Fibroblast of skin of abdomen (primary cell): ENCODE results near the gene CFD.

Experiments used
- DNase-seq: peaks from one replicate; pipeline ENCODE4 v3.0.0-alpha.2; 2013

CFD gene

GRCh38 chr19:906480-906879 lies 47.0 kb downstream of the CFD start:
- no peak for DNase-seq

GRCh38 chr19:907183-907853 lies 47.9 kb downstream of the CFD start:
- no peak for DNase-seq

GRCh38 chr19:911197-912033 lies 52.0 kb downstream of the CFD start:
- DNase-seq: no peak

GRCh38 chr19:912181-913079 lies 53.0 kb downstream of the CFD start:
- no peak for DNase-seq
